ENCODE results near the gene SRRD. TPM values are rescaled to one million over a fixed set of nuclear protein-coding genes. Genes with fewer than 3 reads are reported as not detected.
"Not testable (repeated sequence)": the region's sequence is repeated elsewhere in the genome, so short reads cannot be mapped to it uniquely, and the experiment has no call there.

SRRD gene
- total RNA-seq, 1 donor from 2014 or later, result 32.0 TPM

GRCh38 chr22:26522592-26522991, 38.9 kb downstream of the SRRD start:
- Mint-ChIP-seq H3K27ac (no peak overlapping the region), H3K36me3 (ENCODE audit: low read depth) (peaks cover 26% of the 10 kb centered on the region), H3K4me1 (peaks cover 6% of the 10 kb centered on the region), H3K4me3 (no peak overlapping the region), H3K9me3 (no peaks in the 10 kb centered on the region), H3K27me3 (no peaks in the 10 kb centered on the region)
- DNase-seq, result no peak
- CTCF ChIA-PET, result interaction anchor here (1.5 kb wide), 1 partner anchor 11 kb away, joined by 4 read pairs; the partner anchor contains the start of gene TFIP11
- intact Hi-C loops (cut with micrococcal nuclease), result no loop called here
- POLR2A ChIA-PET, result no interaction called here
- ATAC-seq (ENCODE audit: low read depth), result no peak
- no peak for TF ChIP-seq CTCF (IDR thresholded peaks at IDR 0.05)

GRCh38 chr22:26524870-26525269, 41.2 kb downstream of the SRRD start:
- no peak for ATAC-seq (ENCODE audit: low read depth)
- no peak for DNase-seq
- Mint-ChIP-seq H3K36me3 (ENCODE audit: low read depth) (peaks cover 38% of the 10 kb centered on the region), H3K4me3 (no peak overlapping the region), H3K9me3 (no peaks in the 10 kb centered on the region), H3K27ac (no peak overlapping the region), H3K27me3 (no peaks in the 10 kb centered on the region), H3K4me1 (peaks cover 6% of the 10 kb centered on the region)
- intact Hi-C loops (cut with micrococcal nuclease), result no loop called here
- no peak for TF ChIP-seq CTCF (IDR thresholded peaks at IDR 0.05)
- POLR2A ChIA-PET, result interaction anchor here (1.1 kb wide), 1 partner anchor 11 kb away, joined by 3 read pairs; no protein-coding TSS in a partner anchor
- CTCF ChIA-PET, result no interaction called here

GRCh38 chr22:26525946-26526564, 42.4 kb downstream of the SRRD start:
- H3K27ac Mint-ChIP-seq, result no peak overlapping the region
- peaks cover 6% of the 10 kb centered on the region for H3K4me1 Mint-ChIP-seq
- intact Hi-C loops (cut with micrococcal nuclease), result no loop called here
- TF ChIP-seq CTCF (IDR thresholded peaks at IDR 0.05), result no peak
- H3K4me3 Mint-ChIP-seq, result no peak overlapping the region
- ChIA-PET CTCF (no interaction called here), POLR2A (no interaction called here)
- peaks cover 48% of the 10 kb centered on the region for H3K36me3 Mint-ChIP-seq (ENCODE audit: low read depth)
- ATAC-seq (ENCODE audit: low read depth) (no peak), DNase-seq (no peak)
- H3K27me3 Mint-ChIP-seq, result no peaks in the 10 kb centered on the region
- H3K9me3 Mint-ChIP-seq, result no peaks in the 10 kb centered on the region

GRCh38 chr22:26527167-26527566, 43.5 kb downstream of the SRRD start:
- peaks cover 11% of the 10 kb centered on the region for H3K4me1 Mint-ChIP-seq
- peaks cover 58% of the 10 kb centered on the region for H3K36me3 Mint-ChIP-seq (ENCODE audit: low read depth)
- H3K27ac Mint-ChIP-seq, result no peak overlapping the region
- ChIA-PET POLR2A (no interaction called here), CTCF (no interaction called here)
- H3K4me3 Mint-ChIP-seq, result no peak overlapping the region
- no peak for TF ChIP-seq CTCF (IDR thresholded peaks at IDR 0.05)
- DNase-seq (no peak), ATAC-seq (ENCODE audit: low read depth) (no peak)
- H3K27me3 Mint-ChIP-seq, result no peaks in the 10 kb centered on the region
- H3K9me3 Mint-ChIP-seq, result no peaks in the 10 kb centered on the region
- intact Hi-C loops (cut with micrococcal nuclease), result no loop called here

- H3K9me3 Mint-ChIP-seq, result no peaks in the 10 kb centered on the region
- CTCF ChIA-PET, result no interaction called here
- peaks cover 57% of the 10 kb centered on the region for H3K36me3 Mint-ChIP-seq (ENCODE audit: low read depth)
- peaks cover 18% of the 10 kb centered on the region for H3K4me1 Mint-ChIP-seq
- no peak for TF ChIP-seq CTCF (IDR thresholded peaks at IDR 0.05)
- ATAC-seq (ENCODE audit: low read depth) (no peak), DNase-seq (no peak)
- H3K4me3 Mint-ChIP-seq, result no peak overlapping the region
- POLR2A ChIA-PET, result no interaction called here
- no peaks in the 10 kb centered on the region for H3K27me3 Mint-ChIP-seq
- intact Hi-C loops (cut with micrococcal nuclease), result no loop called here
- H3K27ac Mint-ChIP-seq, result no peak overlapping the region
Measured at GRCh38 chr22:26527574-26528465, 44.1 kb downstream of the SRRD start.

- peaks cover 58% of the 10 kb centered on the region for H3K36me3 Mint-ChIP-seq (ENCODE audit: low read depth)
- ATAC-seq (ENCODE audit: low read depth); POLR2A ChIA-PET; intact Hi-C loops (cut with micrococcal nuclease); DNase-seq; H3K27me3 Mint-ChIP-seq; H3K9me3 Mint-ChIP-seq; H3K27ac Mint-ChIP-seq; CTCF ChIA-PET; H3K4me3 Mint-ChIP-seq: not testable (repeated sequence)
- peaks cover 23% of the 10 kb centered on the region for H3K4me1 Mint-ChIP-seq
Measured at GRCh38 chr22:26528518-26528917, 44.8 kb downstream of the SRRD start.

Data from activated B cell treated with CpG ODN at 0.5 μM for 24 hours (primary cell).